ENCODE results near the gene ACAD9. TPM values are rescaled to one million over a fixed set of nuclear protein-coding genes. Genes with fewer than 3 reads are reported as not detected.

The ACAD9 gene
- total and polyA plus RNA-seq, 9 of the 15 experiments (the other 6 are each of a cell fraction or from before 2014, with no cell fraction given): 10.2 to 32.6 (median 22.8) TPM

DNA sequence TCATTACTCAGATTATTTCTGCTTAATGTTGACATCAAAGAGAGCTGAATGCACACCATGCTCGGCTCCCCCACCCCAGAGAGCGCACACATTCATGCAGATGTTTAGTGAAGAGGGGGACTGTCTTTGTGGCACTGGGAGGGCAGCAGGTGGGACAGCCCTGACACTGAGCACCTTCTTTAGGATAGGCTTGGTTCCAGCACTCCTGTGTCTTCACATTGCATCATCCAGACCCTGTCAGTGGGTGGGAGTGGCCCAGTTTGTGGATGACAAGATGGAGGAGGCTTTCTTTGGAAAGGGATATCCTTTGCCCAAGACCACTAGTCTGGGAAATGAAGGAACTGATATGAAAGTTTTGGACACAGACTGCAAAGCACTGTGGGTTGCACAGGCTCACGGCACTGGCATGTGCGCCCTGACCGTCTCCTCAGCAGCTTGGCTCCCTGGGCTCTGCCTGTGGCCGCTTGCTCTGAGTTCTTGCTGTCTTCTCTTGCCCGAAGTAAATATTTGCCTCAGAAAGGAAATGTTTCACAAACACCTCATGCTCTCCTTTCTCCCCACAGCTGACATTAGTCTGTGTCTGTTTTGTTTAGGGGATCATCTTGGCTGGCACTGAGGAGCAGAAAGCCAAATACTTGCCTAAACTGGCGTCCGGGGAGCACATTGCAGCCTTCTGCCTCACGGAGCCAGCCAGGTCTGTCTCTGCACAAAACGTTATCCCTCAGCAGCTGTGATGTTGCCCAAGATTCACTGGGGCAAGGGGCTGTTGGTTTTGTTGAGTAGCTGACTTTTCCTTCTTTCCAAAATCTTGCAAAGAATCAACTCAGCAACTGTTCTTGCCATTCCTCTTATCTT, 16.6 kb downstream of the ACAD9 start (continued):
- no peak for TF ChIP-seq NCOA6 (IDR thresholded peaks at IDR 0.05)
- TF ChIP-seq, protein P1, sequence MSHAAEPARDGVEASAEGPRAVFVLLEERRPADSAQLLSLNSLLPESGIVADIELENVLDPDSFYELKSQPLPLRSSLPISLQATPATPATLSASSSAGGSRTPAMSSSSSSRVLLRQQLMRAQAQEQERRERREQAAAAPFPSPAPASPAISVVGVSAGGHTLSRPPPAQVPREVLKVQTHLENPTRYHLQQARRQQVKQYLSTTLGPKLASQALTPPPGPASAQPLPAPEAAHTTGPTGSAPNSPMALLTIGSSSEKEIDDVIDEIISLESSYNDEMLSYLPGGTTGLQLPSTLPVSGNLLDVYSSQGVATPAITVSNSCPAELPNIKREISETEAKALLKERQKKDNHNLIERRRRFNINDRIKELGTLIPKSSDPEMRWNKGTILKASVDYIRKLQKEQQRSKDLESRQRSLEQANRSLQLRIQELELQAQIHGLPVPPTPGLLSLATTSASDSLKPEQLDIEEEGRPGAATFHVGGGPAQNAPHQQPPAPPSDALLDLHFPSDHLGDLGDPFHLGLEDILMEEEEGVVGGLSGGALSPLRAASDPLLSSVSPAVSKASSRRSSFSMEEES (CRISPR knock-in tag; IDR thresholded peaks at IDR 0.05): no peak
- no peak for TF ChIP-seq NCOA1 (IDR thresholded peaks at IDR 0.05; ENCODE audit: low read depth)
- no peak for TF ChIP-seq ZNF76 (CRISPR knock-in tag; IDR thresholded peaks at IDR 0.05; ENCODE audit: borderline replicate concordance)
- TF ChIP-seq KLF13 (tag; IDR thresholded peaks at IDR 0.05; ENCODE audit: borderline replicate concordance, low read depth): peak; percentile 29; the same call in 1 of the 2 replicates
- no peak for TF ChIP-seq TEAD4 (IDR thresholded peaks at IDR 0.05; ENCODE audit: low read length)
- no peak for TF ChIP-seq TEAD4 (CRISPR knock-in tag; IDR thresholded peaks at IDR 0.05; ENCODE audit: borderline replicate concordance)
- TF ChIP-seq RNF2 (IDR thresholded peaks at IDR 0.05): no peak
- no peak for TF ChIP-seq ZNF184 (CRISPR knock-in tag; IDR thresholded peaks at IDR 0.05)
- TF ChIP-seq ETV5 (CRISPR knock-in tag; IDR thresholded peaks at IDR 0.05; ENCODE audit: low read depth): no peak
- no peak for TF ChIP-seq ARID2 (IDR thresholded peaks at IDR 0.05)
- TF ChIP-seq TAF7 (tag; IDR thresholded peaks at IDR 0.05): no peak
- TF ChIP-seq BACH1 (tag; IDR thresholded peaks at IDR 0.05): peak; percentile 57
- no peak for TF ChIP-seq TCF7L2 (IDR thresholded peaks at IDR 0.05; ENCODE audit: low read depth, low read length)
- TF ChIP-seq GTF2E2 (tag; IDR thresholded peaks at IDR 0.05): no peak
- no peak for TF ChIP-seq RBM17 (IDR thresholded peaks at IDR 0.05; ENCODE audit: borderline replicate concordance, low read depth, low read length)
- TF ChIP-seq, protein P2, sequence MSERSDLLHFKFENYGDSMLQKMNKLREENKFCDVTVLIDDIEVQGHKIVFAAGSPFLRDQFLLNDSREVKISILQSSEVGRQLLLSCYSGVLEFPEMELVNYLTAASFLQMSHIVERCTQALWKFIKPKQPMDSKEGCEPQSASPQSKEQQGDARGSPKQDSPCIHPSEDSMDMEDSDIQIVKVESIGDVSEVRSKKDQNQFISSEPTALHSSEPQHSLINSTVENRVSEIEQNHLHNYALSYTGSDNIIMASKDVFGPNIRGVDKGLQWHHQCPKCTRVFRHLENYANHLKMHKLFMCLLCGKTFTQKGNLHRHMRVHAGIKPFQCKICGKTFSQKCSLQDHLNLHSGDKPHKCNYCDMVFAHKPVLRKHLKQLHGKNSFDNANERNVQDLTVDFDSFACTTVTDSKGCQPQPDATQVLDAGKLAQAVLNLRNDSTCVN (CRISPR knock-in tag; IDR thresholded peaks at IDR 0.05): no peak
- TF ChIP-seq, protein P3, sequence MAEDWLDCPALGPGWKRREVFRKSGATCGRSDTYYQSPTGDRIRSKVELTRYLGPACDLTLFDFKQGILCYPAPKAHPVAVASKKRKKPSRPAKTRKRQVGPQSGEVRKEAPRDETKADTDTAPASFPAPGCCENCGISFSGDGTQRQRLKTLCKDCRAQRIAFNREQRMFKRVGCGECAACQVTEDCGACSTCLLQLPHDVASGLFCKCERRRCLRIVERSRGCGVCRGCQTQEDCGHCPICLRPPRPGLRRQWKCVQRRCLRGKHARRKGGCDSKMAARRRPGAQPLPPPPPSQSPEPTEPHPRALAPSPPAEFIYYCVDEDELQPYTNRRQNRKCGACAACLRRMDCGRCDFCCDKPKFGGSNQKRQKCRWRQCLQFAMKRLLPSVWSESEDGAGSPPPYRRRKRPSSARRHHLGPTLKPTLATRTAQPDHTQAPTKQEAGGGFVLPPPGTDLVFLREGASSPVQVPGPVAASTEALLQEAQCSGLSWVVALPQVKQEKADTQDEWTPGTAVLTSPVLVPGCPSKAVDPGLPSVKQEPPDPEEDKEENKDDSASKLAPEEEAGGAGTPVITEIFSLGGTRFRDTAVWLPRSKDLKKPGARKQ (CRISPR knock-in tag; IDR thresholded peaks at IDR 0.05): no peak
- TF ChIP-seq POLR2H (tag; IDR thresholded peaks at IDR 0.05; ENCODE audit: low read depth): 0 out of 2 replicates have a peak, but pooled peaks have one; percentile 20
- TF ChIP-seq, protein P4, sequence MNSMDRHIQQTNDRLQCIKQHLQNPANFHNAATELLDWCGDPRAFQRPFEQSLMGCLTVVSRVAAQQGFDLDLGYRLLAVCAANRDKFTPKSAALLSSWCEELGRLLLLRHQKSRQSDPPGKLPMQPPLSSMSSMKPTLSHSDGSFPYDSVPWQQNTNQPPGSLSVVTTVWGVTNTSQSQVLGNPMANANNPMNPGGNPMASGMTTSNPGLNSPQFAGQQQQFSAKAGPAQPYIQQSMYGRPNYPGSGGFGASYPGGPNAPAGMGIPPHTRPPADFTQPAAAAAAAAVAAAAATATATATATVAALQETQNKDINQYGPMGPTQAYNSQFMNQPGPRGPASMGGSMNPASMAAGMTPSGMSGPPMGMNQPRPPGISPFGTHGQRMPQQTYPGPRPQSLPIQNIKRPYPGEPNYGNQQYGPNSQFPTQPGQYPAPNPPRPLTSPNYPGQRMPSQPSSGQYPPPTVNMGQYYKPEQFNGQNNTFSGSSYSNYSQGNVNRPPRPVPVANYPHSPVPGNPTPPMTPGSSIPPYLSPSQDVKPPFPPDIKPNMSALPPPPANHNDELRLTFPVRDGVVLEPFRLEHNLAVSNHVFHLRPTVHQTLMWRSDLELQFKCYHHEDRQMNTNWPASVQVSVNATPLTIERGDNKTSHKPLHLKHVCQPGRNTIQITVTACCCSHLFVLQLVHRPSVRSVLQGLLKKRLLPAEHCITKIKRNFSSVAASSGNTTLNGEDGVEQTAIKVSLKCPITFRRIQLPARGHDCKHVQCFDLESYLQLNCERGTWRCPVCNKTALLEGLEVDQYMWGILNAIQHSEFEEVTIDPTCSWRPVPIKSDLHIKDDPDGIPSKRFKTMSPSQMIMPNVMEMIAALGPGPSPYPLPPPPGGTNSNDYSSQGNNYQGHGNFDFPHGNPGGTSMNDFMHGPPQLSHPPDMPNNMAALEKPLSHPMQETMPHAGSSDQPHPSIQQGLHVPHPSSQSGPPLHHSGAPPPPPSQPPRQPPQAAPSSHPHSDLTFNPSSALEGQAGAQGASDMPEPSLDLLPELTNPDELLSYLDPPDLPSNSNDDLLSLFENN (IDR thresholded peaks at IDR 0.05; ENCODE audit: low read depth in 2 of 2, low read length in 2 of 2): no peak
- no peak for TF ChIP-seq HCFC1 (IDR thresholded peaks at IDR 0.05; ENCODE audit: low read depth, low read length)
